PC-9 (cell line): ENCODE results near the gene PRLR. TPM values are rescaled to one million over a fixed set of nuclear protein-coding genes. Genes with fewer than 3 reads are reported as not detected.

Source experiments
- BruUV-seq: library from RNA; stranded (reverse); fragments of 400-500 nt; replicated peaks from 2 replicates; lab custom pipeline; 2021; lab: Mats Ljungman, UMichigan
- CTCF ChIA-PET: fragments of 300-600 bp; sonication (Branson Sonifier 250); formaldehyde crosslinking; loops from one replicate; lab custom pipeline; 2022; ENCODE audit warnings: antibody characterized with exemption; lab: Charles Lee
- POLR2A ChIA-PET: fragments of 300-600 bp; sonication (Branson Sonifier 250); formaldehyde crosslinking; loops from one replicate; lab custom pipeline; 2022; ENCODE audit warnings: antibody characterized with exemption; ENCODE audit not compliant: unreplicated experiment; lab: Charles Lee
- DNase-seq, 2 experiments: peaks; one replicate each; pipeline versions ENCODE4 v3.0.0 to v3.0.0-alpha.2; 2015 to 2022; ENCODE audit warnings: mixed read lengths in 1 of 2
- H2AFZ ChIP-seq: fragments of 200-600 bp; sonication (generic); 2 replicates; pipeline ENCODE4 v1.8.1; 2017; ENCODE audit warnings: antibody characterized with exemption
- H3F3A ChIP-seq: fragments of 200-600 bp; sonication (generic); 2 replicates; pipeline ENCODE4 v1.8.1; 2017; ENCODE audit warnings: antibody characterized with exemption, mild to moderate bottlenecking, low read depth; ENCODE audit not compliant: insufficient read depth
- H3K27ac ChIP-seq: fragments of 200-600 bp; sonication (generic); 2 replicates; pipeline ENCODE4 v1.6.1; 2016; ENCODE audit warnings: mixed run types
- H3K27me3 ChIP-seq: fragments of 200-600 bp; sonication (generic); 2 replicates; pipeline ENCODE4 v1.6.1; 2016; ENCODE audit warnings: low read depth, mixed run types; ENCODE audit not compliant: insufficient read depth
- H3K36me3 ChIP-seq: fragments of 200-600 bp; sonication (generic); 2 replicates; pipeline ENCODE4 v1.6.1; 2016; ENCODE audit warnings: low read depth, mixed run types
- H3K4me1 ChIP-seq: fragments of 200-600 bp; sonication (generic); replicated peaks from 2 replicates; pipeline ENCODE4 v1.6.1; 2016; ENCODE audit warnings: mixed run types; ENCODE audit not compliant: insufficient read depth
- H3K4me2 ChIP-seq: fragments of 200-600 bp; sonication (generic); 2 replicates; pipeline ENCODE4 v1.6.1; 2017; ENCODE audit warnings: mixed run types
- H3K4me3 ChIP-seq: fragments of 200-600 bp; sonication (generic); 2 replicates; pipeline ENCODE4 v1.6.1; 2016; ENCODE audit warnings: mixed run types
- H3K79me2 ChIP-seq: fragments of 200-600 bp; sonication (generic); 2 replicates; pipeline ENCODE4 v1.6.1; 2017; ENCODE audit warnings: low read depth, mixed run types
- H3K9me2 ChIP-seq: fragments of 200-600 bp; sonication (generic); 2 replicates; pipeline ENCODE4 v1.8.1; 2017; ENCODE audit warnings: mild to moderate bottlenecking; ENCODE audit not compliant: insufficient read depth
- H3K9me3 ChIP-seq: fragments of 200-600 bp; sonication (generic); 2 replicates; pipeline ENCODE4 v1.8.1; 2016; ENCODE audit warnings: low read depth; ENCODE audit not compliant: insufficient read depth
- H4K20me1 ChIP-seq: fragments of 200-600 bp; sonication (generic); 2 replicates; pipeline ENCODE4 v1.8.1; 2017; ENCODE audit not compliant: insufficient read depth
- EZH2 ChIP-seq: fragments of 200-600 bp; sonication (generic); IDR thresholded peaks from 2 replicates; pipeline ENCODE4 v1.8.0; 2017; ENCODE audit warnings: antibody characterized with exemption, low read depth
- intact Hi-C: fragments of 100-400 bp; cut with micrococcal nuclease; formaldehyde crosslinking; loops from one replicate; pipeline ENCODE4 v1.10.0; 2022; ENCODE audit not compliant: unreplicated experiment
- total RNA-seq: library from RNA; stranded (reverse); gene quantifications from 2 replicates; pipeline ENCODE4 v1.2.3, GENCODE V29; 2021
- TF ChIP-seq, protein P1 (sequence below): fragments of 200-600 bp; sonication (generic); conservative IDR thresholded peaks from 2 replicates; pipeline ENCODE4 v1.6.1; 2017; ENCODE audit warnings: mixed run types, antibody characterized with exemption, mild to moderate bottlenecking, moderate library complexity

PRLR gene
- total RNA-seq, 1 experiment from 2014 or later, result not detected

- Histone ChIP-seq H2AFZ (no peak overlapping the region), H3K9me3 (no peaks in the 10 kb centered on the region), H3K4me1 (no peaks in the 10 kb centered on the region), H3K4me2 (no peak overlapping the region), H3K27ac (no peak overlapping the region), H3F3A (no peaks in the 10 kb centered on the region), H3K9me2 (no peaks in the 10 kb centered on the region), H3K36me3 (no peaks in the 10 kb centered on the region), H3K4me3 (no peak overlapping the region), H3K79me2 (no peaks in the 10 kb centered on the region), H4K20me1 (no peaks in the 10 kb centered on the region; the same call in 1 of the 2 replicates), H3K27me3 (peaks cover 93% of the 10 kb centered on the region)
- CTCF ChIA-PET, result no interaction called here
- TF ChIP-seq, protein P1, sequence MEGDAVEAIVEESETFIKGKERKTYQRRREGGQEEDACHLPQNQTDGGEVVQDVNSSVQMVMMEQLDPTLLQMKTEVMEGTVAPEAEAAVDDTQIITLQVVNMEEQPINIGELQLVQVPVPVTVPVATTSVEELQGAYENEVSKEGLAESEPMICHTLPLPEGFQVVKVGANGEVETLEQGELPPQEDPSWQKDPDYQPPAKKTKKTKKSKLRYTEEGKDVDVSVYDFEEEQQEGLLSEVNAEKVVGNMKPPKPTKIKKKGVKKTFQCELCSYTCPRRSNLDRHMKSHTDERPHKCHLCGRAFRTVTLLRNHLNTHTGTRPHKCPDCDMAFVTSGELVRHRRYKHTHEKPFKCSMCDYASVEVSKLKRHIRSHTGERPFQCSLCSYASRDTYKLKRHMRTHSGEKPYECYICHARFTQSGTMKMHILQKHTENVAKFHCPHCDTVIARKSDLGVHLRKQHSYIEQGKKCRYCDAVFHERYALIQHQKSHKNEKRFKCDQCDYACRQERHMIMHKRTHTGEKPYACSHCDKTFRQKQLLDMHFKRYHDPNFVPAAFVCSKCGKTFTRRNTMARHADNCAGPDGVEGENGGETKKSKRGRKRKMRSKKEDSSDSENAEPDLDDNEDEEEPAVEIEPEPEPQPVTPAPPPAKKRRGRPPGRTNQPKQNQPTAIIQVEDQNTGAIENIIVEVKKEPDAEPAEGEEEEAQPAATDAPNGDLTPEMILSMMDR, result no peak
- no peak; the same call in 1 of the 2 replicates for TF ChIP-seq EZH2
- BruUV-seq, result no TSS peak
- no peak for DNase-seq
- intact Hi-C loops, result no loop called here
- POLR2A ChIA-PET, result no interaction called here
Observed at GRCh38 chr5:35050541-35051126, 179.7 kb downstream of the PRLR start.

GRCh38 chr5:35048910-35049309, 181.4 kb downstream of the PRLR start:
- H3K4me3 ChIP-seq, result no peak overlapping the region
- no peaks in the 10 kb centered on the region for H3F3A ChIP-seq
- H3K79me2 ChIP-seq, result no peaks in the 10 kb centered on the region
- H2AFZ ChIP-seq, result no peak overlapping the region
- CTCF ChIA-PET, result no interaction called here
- peaks cover 98% of the 10 kb centered on the region for H3K27me3 ChIP-seq
- no peaks in the 10 kb centered on the region for H3K4me1 ChIP-seq
- no peaks in the 10 kb centered on the region; the same call in 1 of the 2 replicates for H4K20me1 ChIP-seq
- POLR2A ChIA-PET, result no interaction called here
- DNase-seq, result no peak
- intact Hi-C loops, result no loop called here
- H3K9me3 ChIP-seq, result no peaks in the 10 kb centered on the region
- no peak overlapping the region for H3K27ac ChIP-seq
- TF ChIP-seq, protein P1, result no peak
- no peaks in the 10 kb centered on the region for H3K9me2 ChIP-seq
- H3K36me3 ChIP-seq, result no peaks in the 10 kb centered on the region
- H3K4me2 ChIP-seq, result no peak overlapping the region
- no TSS peak for BruUV-seq

DNA sequence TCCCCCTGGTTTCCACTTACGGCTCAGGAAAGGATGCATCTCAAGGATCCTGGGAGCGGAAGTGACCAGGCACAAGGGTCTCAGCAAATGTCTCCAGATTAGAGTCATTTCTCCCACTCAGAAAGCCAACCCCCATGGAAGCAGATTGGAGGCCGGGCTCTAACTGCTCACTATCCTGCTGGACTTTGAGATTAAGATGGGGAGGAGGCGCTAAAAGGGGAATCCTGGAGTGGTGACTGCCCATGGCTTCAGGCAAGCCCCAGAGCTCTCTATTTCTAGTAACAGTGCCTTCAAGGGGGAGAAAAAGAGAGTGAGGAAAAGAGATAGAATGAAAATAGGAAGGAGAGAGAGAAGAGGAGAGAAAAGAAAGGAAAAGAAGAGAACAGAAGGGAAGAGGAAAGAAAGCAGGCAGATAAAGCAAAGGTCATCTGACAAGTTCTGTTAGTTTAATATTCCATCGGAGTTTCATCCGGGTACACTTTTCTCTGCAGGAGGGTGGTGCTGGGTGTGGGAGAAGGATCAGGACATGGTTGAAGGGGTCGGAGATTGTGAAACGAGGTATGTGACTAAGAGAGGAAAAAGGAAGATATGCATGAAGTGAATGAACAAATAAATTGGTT, 182.4 kb downstream of the PRLR start, which contains the start of gene AGXT2:
AGXT2 (minus strand) TSS at position 165 of the 620 bp plus-strand sequence; CDS start at position 108, 57 bp downstream.
- Histone ChIP-seq H3K9me3 (no peaks in the 10 kb centered on the region), H3K9me2 (no peaks in the 10 kb centered on the region), H3K4me3 (no peak within 1 kb of the TSS), H3K4me2 (no peak within 1 kb of the TSS), H3K4me1 (no peaks in the 10 kb centered on the region), H3K36me3 (no peaks in the 10 kb centered on the region), H2AFZ (no peak within 1 kb of the TSS; the same call in 1 of the 2 replicates), H4K20me1 (no peaks in the 10 kb centered on the region; the same call in 1 of the 2 replicates), H3K27me3 (peaks cover 97% of the 10 kb centered on the region), H3F3A (no peaks in the 10 kb centered on the region), H3K79me2 (no peaks in the 10 kb centered on the region), H3K27ac (no peak within 1 kb of the TSS)
- ChIA-PET POLR2A (no interaction called here), CTCF (interaction anchor here (0.6 kb wide), 1 partner anchor 1619 kb away, joined by 3 read pairs; no protein-coding TSS in a partner anchor)
- no TSS peak for BruUV-seq
- intact Hi-C loops, result no loop called here
- no peak for DNase-seq
- no peak for TF ChIP-seq EZH2
